ENCODE results near the gene FAM210A. TPM values are rescaled to one million over a fixed set of nuclear protein-coding genes. Genes with fewer than 3 reads are reported as not detected.

The FAM210A gene
- total RNA-seq, 6 experiments from 2014 or later, result 9.3 to 21.9 (median 11.8) TPM

DNA sequence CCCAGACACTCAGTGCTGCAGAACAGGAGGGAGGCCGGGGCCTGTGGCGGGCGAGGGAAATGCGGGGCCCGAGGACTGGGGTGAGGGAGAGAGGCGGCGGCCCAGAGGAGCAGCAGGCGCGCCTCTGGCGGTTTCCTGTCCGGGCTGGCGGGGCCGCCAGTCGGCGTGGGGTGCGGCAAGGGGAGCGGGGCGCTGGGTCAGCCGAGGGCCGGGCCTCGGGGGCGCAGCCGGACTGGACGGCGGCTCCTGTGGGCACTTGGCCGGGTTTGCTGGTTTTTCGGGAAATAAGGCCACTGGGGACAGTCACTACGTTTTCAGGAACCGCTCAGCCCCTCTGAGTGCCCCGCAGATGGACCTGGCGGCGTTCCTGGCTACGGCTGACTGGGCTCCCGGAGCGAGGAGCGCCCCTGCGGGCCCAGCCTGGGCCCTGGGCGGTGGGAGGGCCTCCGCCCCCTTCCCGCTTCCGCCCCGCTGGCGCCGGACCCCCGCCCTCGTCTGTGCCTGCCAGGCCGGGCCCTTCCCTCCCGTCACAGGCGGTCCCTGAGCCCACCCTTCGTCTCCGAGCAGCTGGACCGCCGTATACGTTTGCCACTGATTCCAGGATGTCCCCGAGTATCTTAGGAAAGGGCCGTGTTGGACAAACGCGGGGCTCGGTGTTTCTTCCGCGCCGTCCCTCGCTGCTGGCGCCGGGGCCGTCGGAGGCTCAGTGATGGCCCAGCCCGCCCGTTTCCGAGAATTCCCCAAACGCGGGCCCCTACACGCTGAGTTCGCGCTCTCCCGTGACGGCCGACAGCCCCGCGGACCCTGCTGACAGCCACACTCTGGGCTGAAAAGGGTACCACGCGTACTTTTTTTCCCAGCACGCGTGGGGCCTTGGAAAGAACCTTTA lies 84.6 kb downstream of the FAM210A start:
- Histone ChIP-seq H3K27me3 (no peaks in the 10 kb centered on the region), H3K4me3 (peak overlapping the region in 1 of 3 donors; percentile 7), H3K9me3 (no peaks in the 10 kb centered on the region), H3K4me1 (no peaks in the 10 kb centered on the region), H3K27ac (peak overlapping the region in 2 of 3 donors; percentile 29 to 70), H3K36me3 (peaks cover 0 to 12% (median 4%) of the 10 kb centered on the region in 4 donors)
- ATAC-seq (peak; percentile 52 to 83 (median 65)), DNase-seq (peak in 1 of 3 donors; percentile 41)
- 58% methylated on average over 8 of the region's 84 CpGs for WGBS (ENCODE audit: insufficient coverage, low coverage, low lambda C conversion rate, missing lambda C conversion rate)
- TF ChIP-seq CTCF (IDR thresholded peaks at IDR 0.05) (no peak), POLR2A (IDR thresholded peaks at IDR 0.05) (no peak)
- intact Hi-C loops (cut with DNase I), result no loop called here

- Histone ChIP-seq H3K27me3 (no peaks in the 10 kb centered on the region), H3K4me3 (no peak overlapping the region), H3K27ac (no peak overlapping the region), H3K36me3 (peaks cover 0 to 5% (median under 1%) of the 10 kb centered on the region in 4 donors), H3K4me1 (no peaks in the 10 kb centered on the region), H3K9me3 (no peaks in the 10 kb centered on the region)
- DNase-seq, result no peak
- intact Hi-C loops (cut with DNase I), result no loop called here
- whole genome bisulfite sequencing (ENCODE audit: insufficient coverage, low coverage, low lambda C conversion rate, missing lambda C conversion rate), result 62% methylated on average over 5 of the region's 10 CpGs
- TF ChIP-seq POLR2A (IDR thresholded peaks at IDR 0.05) (no peak), CTCF (IDR thresholded peaks at IDR 0.05) (no peak)
- peak; percentile 14 to 28 (median 18) for ATAC-seq
These were observed 86.0 kb downstream of the FAM210A start for GRCh38 chr18:13640266-13640860.

DNA sequence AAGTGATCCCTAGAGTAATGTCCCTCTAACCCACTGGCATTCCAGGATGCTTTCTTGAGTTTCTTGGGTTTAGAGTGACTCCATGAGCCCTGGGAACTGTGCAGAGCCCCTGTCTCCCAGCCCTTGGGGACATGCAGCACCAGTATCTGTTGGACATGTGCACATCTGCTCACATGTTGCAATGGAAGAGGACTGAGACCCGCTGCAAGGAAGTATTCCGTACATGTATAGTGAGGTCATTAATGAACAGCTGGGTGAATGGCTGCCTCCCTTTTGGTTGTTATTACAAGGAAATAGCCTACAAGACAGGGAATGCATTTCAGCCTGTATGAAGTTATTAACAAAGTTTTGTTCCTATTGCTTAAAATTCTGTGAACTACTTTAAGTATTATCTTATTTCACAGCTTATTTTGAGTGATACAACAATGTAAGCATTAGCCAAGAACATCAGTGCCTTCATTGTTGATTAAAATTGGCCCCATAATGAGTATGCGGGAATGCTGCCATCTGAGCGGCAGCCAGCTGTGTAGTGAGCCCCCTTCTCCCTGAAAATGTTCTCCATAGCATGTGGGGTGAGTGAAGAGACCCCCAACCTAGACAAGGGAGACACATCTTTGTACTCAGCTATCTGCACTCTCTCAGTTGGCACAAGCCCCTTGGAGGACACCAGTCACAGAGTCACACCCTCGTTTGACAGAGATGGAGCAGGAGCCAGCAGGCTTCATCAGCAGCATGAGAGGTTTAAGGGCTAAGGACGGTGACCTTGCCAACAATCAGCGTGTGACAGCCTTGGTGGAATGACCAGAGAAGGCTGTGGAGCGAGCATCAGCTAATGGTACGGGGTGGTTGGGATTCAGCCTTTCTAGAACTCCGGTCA lies 87.4 kb downstream of the FAM210A start:
- no peak for DNase-seq
- intact Hi-C loops (cut with DNase I), result no loop called here

More for the DNA sequence above, 87.4 kb downstream of the FAM210A start:
- no peak overlapping the region for H3K27ac ChIP-seq
- no peak for ATAC-seq
- no peaks in the 10 kb centered on the region for H3K36me3 ChIP-seq
- no peak overlapping the region for H3K4me3 ChIP-seq
- no peaks in the 10 kb centered on the region for H3K27me3 ChIP-seq
- WGBS (ENCODE audit: insufficient coverage, low coverage, low lambda C conversion rate, missing lambda C conversion rate), result 88% methylated on average over 10 of the region's 10 CpGs
- H3K4me1 ChIP-seq, result no peaks in the 10 kb centered on the region
- no peak for TF ChIP-seq POLR2A (IDR thresholded peaks at IDR 0.05)
- TF ChIP-seq CTCF (IDR thresholded peaks at IDR 0.05), result no peak
- no peaks in the 10 kb centered on the region for H3K9me3 ChIP-seq

All from right lobe of liver (tissue), 6 donors.